22Rv1 (cell line): Measurements from ENCODE around the gene ACTRT3.

Experiments
- H3K27ac ChIP-seq: fragments of 450-650 bp; 2 replicates; pipeline ENCODE4 v1.5.1; 2017
- ZFX ChIP-seq: fragments of 450-650 bp; IDR thresholded peaks from 2 replicates; pipeline ENCODE4 v1.6.1; 2017; ENCODE audit warnings: antibody characterized with exemption, borderline replicate concordance
- TF ChIP-seq, protein P1 (sequence below): fragments of 450-650 bp; IDR thresholded peaks from 2 replicates; pipeline ENCODE4 v1.5.1; 2017; ENCODE audit warnings: mild to moderate bottlenecking

ACTRT3 gene

GRCh38 chr3:169758359-169758994 lies 10.9 kb downstream of the ACTRT3 start:
- TF ChIP-seq ZFX, result no peak
- TF ChIP-seq, protein P1, sequence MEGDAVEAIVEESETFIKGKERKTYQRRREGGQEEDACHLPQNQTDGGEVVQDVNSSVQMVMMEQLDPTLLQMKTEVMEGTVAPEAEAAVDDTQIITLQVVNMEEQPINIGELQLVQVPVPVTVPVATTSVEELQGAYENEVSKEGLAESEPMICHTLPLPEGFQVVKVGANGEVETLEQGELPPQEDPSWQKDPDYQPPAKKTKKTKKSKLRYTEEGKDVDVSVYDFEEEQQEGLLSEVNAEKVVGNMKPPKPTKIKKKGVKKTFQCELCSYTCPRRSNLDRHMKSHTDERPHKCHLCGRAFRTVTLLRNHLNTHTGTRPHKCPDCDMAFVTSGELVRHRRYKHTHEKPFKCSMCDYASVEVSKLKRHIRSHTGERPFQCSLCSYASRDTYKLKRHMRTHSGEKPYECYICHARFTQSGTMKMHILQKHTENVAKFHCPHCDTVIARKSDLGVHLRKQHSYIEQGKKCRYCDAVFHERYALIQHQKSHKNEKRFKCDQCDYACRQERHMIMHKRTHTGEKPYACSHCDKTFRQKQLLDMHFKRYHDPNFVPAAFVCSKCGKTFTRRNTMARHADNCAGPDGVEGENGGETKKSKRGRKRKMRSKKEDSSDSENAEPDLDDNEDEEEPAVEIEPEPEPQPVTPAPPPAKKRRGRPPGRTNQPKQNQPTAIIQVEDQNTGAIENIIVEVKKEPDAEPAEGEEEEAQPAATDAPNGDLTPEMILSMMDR, result no peak
- no peak overlapping the region for H3K27ac ChIP-seq

- H3K27ac ChIP-seq, result peak overlapping the region; percentile 43; the same call in 1 of the 2 replicates
- TF ChIP-seq ZFX, result no peak
- TF ChIP-seq, protein P1, result no peak
Measured at GRCh38 chr3:169755488-169755887, 13.9 kb downstream of the ACTRT3 start.

GRCh38 chr3:169754711-169755110 lies 14.7 kb downstream of the ACTRT3 start:
- H3K27ac ChIP-seq, result peak overlapping the region; percentile 43
- no peak for TF ChIP-seq ZFX
- TF ChIP-seq, protein P1, result no peak

DNA sequence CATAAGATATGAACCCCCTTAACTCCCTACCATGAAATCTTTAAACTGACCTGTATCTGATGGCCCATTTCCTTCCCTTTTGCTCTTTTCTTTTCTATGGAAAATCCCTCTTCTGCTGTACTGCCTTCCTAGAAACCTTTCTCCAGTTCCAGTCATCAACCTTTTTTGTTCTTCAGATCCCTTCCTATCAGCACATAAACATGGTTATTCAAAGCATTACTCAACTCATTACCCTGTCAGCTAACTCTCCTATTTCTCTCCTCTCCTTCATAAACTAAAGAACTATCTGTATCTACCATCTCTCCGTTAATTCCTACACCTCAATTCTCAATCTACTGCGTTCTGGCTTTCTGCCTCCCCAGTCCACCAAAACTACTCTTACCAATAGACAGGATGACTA lies 17.5 kb downstream of the ACTRT3 start:
- TF ChIP-seq ZFX, result no peak
- TF ChIP-seq, protein P1, result no peak

GRCh38 chr3:169750665-169751064 lies 18.7 kb downstream of the ACTRT3 start:
- no peak overlapping the region for H3K27ac ChIP-seq
- TF ChIP-seq, protein P1, result no peak
- no peak for TF ChIP-seq ZFX

More for the DNA sequence above, 17.5 kb downstream of the ACTRT3 start:
- no peak overlapping the region for H3K27ac ChIP-seq

- H3K27ac ChIP-seq, result no peak overlapping the region
- TF ChIP-seq, protein P1, result no peak
- no peak for TF ChIP-seq ZFX
Measured at GRCh38 chr3:169748670-169749069, 20.7 kb downstream of the ACTRT3 start.

DNA sequence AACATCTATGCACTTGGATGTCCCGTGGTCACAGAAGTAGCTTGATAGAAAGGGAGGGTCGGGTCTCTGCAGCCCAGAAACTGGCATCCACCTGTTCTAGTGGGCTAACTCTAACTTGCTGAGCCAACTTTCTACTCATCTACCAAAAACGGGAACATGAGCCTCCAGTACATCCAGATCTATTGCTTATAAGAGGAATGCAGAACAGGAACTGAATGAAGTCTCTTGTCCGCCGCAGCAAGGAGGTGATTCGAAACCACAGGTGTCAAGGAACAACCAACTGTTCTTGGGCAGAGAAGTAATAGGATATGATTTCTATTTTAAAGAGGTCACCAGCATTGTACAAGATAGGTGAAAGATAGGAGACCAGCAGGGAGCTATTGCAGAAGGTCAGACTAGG lies 22.4 kb downstream of the ACTRT3 start:
- H3K27ac ChIP-seq, result no peak overlapping the region
- TF ChIP-seq, protein P1, result no peak
- no peak for TF ChIP-seq ZFX
